ENCODE data around the gene RSPH10B2. TPM values are rescaled to one million over a fixed set of nuclear protein-coding genes. Genes with fewer than 3 reads are reported as not detected.

Gene RSPH10B2
- total and polyA plus RNA-seq, 2 of the 13 experiments (the other 11 are each of a cell fraction or from before 2014, with no cell fraction given), result 0.31 TPM; not detected in 1

GRCh38 chr7:6729492-6730342 is 24.2 kb upstream of the RSPH10B2 start (continued):
- TF ChIP-seq ZBTB44 (CRISPR knock-in tag; IDR thresholded peaks at IDR 0.05) (no peak), ATF7 (IDR thresholded peaks at IDR 0.05) (no peak), ATF7 (CRISPR knock-in tag; IDR thresholded peaks at IDR 0.05) (0 out of 2 replicates have a peak, but pooled peaks have one; percentile 28), KDM6A (CRISPR knock-in tag; IDR thresholded peaks at IDR 0.05; ENCODE audit: low read depth) (no peak), HMGXB3 (CRISPR knock-in tag; IDR thresholded peaks at IDR 0.05; ENCODE audit: borderline replicate concordance) (no peak; the same call in 1 of the 2 replicates), ESRRA (CRISPR knock-in tag; IDR thresholded peaks at IDR 0.05; ENCODE audit: low read depth) (no peak; the same call in 1 of the 2 replicates), XRCC5 (optimal IDR thresholded peaks at IDR 0.05; ENCODE audit: low read length) (no peak)
- TF ChIP-seq, protein P1, sequence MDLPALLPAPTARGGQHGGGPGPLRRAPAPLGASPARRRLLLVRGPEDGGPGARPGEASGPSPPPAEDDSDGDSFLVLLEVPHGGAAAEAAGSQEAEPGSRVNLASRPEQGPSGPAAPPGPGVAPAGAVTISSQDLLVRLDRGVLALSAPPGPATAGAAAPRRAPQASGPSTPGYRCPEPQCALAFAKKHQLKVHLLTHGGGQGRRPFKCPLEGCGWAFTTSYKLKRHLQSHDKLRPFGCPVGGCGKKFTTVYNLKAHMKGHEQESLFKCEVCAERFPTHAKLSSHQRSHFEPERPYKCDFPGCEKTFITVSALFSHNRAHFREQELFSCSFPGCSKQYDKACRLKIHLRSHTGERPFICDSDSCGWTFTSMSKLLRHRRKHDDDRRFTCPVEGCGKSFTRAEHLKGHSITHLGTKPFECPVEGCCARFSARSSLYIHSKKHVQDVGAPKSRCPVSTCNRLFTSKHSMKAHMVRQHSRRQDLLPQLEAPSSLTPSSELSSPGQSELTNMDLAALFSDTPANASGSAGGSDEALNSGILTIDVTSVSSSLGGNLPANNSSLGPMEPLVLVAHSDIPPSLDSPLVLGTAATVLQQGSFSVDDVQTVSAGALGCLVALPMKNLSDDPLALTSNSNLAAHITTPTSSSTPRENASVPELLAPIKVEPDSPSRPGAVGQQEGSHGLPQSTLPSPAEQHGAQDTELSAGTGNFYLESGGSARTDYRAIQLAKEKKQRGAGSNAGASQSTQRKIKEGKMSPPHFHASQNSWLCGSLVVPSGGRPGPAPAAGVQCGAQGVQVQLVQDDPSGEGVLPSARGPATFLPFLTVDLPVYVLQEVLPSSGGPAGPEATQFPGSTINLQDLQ (CRISPR knock-in tag; IDR thresholded peaks at IDR 0.05), result no peak; the same call in 1 of the 2 replicates

Data from HepG2 (cell line).